ENCODE data around the gene LTC4S.

The LTC4S gene

GRCh38 chr5:179753971-179754370, 39.8 kb upstream of the LTC4S start:
- CTCF ChIA-PET: interaction anchor here (1.2 kb wide), 1 partner anchor 9 kb away, joined by 4 read pairs; no protein-coding TSS in a partner anchor
- POLR2A ChIA-PET: interaction anchor here (1.7 kb wide), 1 partner anchor 130 kb away, joined by 4 read pairs; the partner anchor contains the start of gene HNRNPH1
- no peak for DNase-seq (ENCODE audit: extremely low spot score)
- TF ChIP-seq LEF1 (IDR thresholded peaks at IDR 0.05; ENCODE audit: borderline replicate concordance) (no peak), BHLHE40 (IDR thresholded peaks at IDR 0.05; ENCODE audit: borderline replicate concordance) (no peak), FOXM1 (IDR thresholded peaks at IDR 0.05; ENCODE audit: borderline replicate concordance) (no peak), SP1 (IDR thresholded peaks at IDR 0.05) (no peak), HDGF (IDR thresholded peaks at IDR 0.05; ENCODE audit: borderline replicate concordance) (no peak)
- TF ChIP-seq, protein P1, sequence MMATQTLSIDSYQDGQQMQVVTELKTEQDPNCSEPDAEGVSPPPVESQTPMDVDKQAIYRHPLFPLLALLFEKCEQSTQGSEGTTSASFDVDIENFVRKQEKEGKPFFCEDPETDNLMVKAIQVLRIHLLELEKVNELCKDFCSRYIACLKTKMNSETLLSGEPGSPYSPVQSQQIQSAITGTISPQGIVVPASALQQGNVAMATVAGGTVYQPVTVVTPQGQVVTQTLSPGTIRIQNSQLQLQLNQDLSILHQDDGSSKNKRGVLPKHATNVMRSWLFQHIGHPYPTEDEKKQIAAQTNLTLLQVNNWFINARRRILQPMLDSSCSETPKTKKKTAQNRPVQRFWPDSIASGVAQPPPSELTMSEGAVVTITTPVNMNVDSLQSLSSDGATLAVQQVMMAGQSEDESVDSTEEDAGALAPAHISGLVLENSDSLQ (IDR thresholded peaks at IDR 0.05): no peak

DNA sequence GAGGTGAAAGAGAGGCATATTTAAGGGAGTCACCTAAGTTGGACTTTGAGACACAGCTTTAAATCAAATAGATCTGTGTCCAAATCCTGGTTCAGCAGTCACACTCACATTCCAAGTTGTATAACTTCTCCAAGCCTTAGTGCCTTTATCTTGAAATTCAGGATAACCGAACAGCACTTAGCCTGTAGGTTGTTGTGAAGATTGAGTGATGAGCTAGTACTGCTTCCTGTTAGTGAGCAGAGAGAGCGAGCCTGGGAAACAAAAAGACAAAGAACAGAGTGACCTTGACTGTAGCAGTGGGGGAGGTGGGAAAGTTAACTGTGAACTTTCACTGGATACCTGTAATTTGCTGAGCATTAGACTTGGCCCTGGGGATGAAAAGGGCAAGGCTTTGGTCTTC, 38.8 kb upstream of the LTC4S start:
- POLR2A ChIA-PET: interaction anchor here (0.8 to 1.7 kb wide), 4 partner anchors 12 to 131 kb away, joined by 3 to 4 read pairs (median 3); partner anchors contain the start of genes HNRNPH1 and MAML1
- CTCF ChIA-PET: interaction anchor here (0.6 kb wide), 1 partner anchor 22 kb away, joined by 3 read pairs; no protein-coding TSS in a partner anchor

GRCh38 chr5:179758955-179759354, 34.8 kb upstream of the LTC4S start:
- ChIA-PET CTCF (no interaction called here), POLR2A (no interaction called here)
- no peak for DNase-seq (ENCODE audit: extremely low spot score)
- TF ChIP-seq HDGF (IDR thresholded peaks at IDR 0.05; ENCODE audit: borderline replicate concordance) (no peak), L3MBTL2 (conservative IDR thresholded peaks at IDR 0.05) (no peak), FOXA1 (IDR thresholded peaks at IDR 0.05) (no peak), ZNF384 (IDR thresholded peaks at IDR 0.05) (no peak), SP1 (IDR thresholded peaks at IDR 0.05) (no peak), CTBP1 (IDR thresholded peaks at IDR 0.05; ENCODE audit: borderline replicate concordance) (no peak), FOXK2 (IDR thresholded peaks at IDR 0.05) (no peak), NFRKB (IDR thresholded peaks at IDR 0.05) (no peak), BHLHE40 (IDR thresholded peaks at IDR 0.05; ENCODE audit: borderline replicate concordance) (no peak), ARNT (IDR thresholded peaks at IDR 0.05) (no peak), SUZ12 (IDR thresholded peaks at IDR 0.05) (no peak), FOXM1 (IDR thresholded peaks at IDR 0.05; ENCODE audit: borderline replicate concordance) (no peak), LEF1 (IDR thresholded peaks at IDR 0.05; ENCODE audit: borderline replicate concordance) (no peak), ELF4 (IDR thresholded peaks at IDR 0.05) (no peak), TARDBP (IDR thresholded peaks at IDR 0.05) (no peak)
- TF ChIP-seq, protein P1 (IDR thresholded peaks at IDR 0.05): no peak

More for the DNA sequence above, 38.8 kb upstream of the LTC4S start:
- DNase-seq (ENCODE audit: extremely low spot score): no peak
- TF ChIP-seq, protein P1 (IDR thresholded peaks at IDR 0.05): no peak
- TF ChIP-seq FOXA1 (IDR thresholded peaks at IDR 0.05) (no peak), BHLHE40 (IDR thresholded peaks at IDR 0.05; ENCODE audit: borderline replicate concordance) (no peak), ARNT (IDR thresholded peaks at IDR 0.05) (no peak), CTBP1 (IDR thresholded peaks at IDR 0.05; ENCODE audit: borderline replicate concordance) (no peak), TARDBP (IDR thresholded peaks at IDR 0.05) (no peak), LEF1 (IDR thresholded peaks at IDR 0.05; ENCODE audit: borderline replicate concordance) (no peak), SP1 (IDR thresholded peaks at IDR 0.05) (no peak), FOXM1 (IDR thresholded peaks at IDR 0.05; ENCODE audit: borderline replicate concordance) (no peak), HDGF (IDR thresholded peaks at IDR 0.05; ENCODE audit: borderline replicate concordance) (no peak), FOXK2 (IDR thresholded peaks at IDR 0.05) (no peak), SUZ12 (IDR thresholded peaks at IDR 0.05) (no peak), ZNF384 (IDR thresholded peaks at IDR 0.05) (no peak)

DNA sequence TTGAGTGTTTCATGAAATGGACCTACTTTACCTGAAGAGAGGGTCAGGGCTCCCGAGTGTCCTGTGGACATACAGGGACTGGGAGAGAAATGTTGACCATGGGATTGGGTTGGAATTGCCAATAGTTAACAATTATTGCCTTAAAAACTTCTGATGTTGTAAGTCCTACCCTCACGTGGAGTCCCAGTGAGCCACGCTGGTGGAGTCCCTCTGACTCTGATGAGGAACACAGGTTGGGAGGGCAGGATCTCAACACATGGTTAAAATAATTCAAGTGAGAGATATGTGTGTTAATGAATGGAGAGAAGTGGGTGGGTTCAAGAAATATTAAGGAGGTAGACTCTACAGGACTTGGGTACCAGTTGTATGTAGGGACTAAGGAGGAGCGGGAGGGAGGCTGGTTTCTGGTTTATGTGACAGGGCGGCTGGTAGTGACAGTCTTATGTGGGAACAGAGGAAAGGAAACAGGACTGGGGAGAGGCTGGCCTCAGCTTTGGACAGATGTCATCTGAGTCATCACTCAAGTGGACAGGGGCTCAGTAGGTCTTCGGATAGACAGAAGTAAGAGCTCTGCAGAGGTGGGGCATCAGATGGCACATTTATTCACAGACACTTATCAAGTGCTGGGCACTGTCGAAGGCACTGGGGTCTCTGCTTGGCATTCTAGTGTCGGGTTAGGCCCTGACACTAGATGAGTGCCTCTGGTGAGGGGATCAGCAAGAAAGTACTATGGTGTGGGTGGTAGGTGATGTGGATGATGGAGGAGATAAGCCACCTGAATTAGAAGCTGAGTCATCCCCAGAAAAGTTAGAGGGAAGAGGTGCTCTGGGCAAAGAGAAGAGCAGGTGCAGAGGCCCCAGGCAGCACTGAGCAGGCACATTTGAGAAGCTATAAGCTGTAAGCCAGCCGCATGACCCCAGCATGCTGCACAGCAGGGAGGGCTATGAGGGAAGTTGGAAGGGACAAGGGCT, 33.9 kb upstream of the LTC4S start:
- ChIA-PET POLR2A (no interaction called here), CTCF (no interaction called here)
- no peak for DNase-seq (ENCODE audit: extremely low spot score)
- TF ChIP-seq ELF4 (IDR thresholded peaks at IDR 0.05) (no peak), HDGF (IDR thresholded peaks at IDR 0.05; ENCODE audit: borderline replicate concordance) (no peak), SUZ12 (IDR thresholded peaks at IDR 0.05) (no peak), LEF1 (IDR thresholded peaks at IDR 0.05; ENCODE audit: borderline replicate concordance) (no peak), FOXK2 (IDR thresholded peaks at IDR 0.05) (no peak), NFRKB (IDR thresholded peaks at IDR 0.05) (no peak), L3MBTL2 (conservative IDR thresholded peaks at IDR 0.05) (no peak), SP1 (IDR thresholded peaks at IDR 0.05) (no peak), FOXA1 (IDR thresholded peaks at IDR 0.05) (no peak)
- TF ChIP-seq, protein P1 (IDR thresholded peaks at IDR 0.05): no peak

All from HEK293T (cell line).